HepG2 (cell line): ENCODE results near the gene COBL. TPM values are rescaled to one million over a fixed set of nuclear protein-coding genes. Genes with fewer than 3 reads are reported as not detected.

Source experiments
- CREM ChIP-seq, 2 experiments: sonication (generic) in 1 of 2; formaldehyde crosslinking in 1 of 2; IDR thresholded peaks; 2 replicates each; pipeline versions ENCODE4 v1.4.0 to v1.6.1; 2016 to 2020; ENCODE audit warnings: antibody characterized with exemption in 1 of 2, mild to moderate bottlenecking in 1 of 2, missing genetic modification reagents in 1 of 2
- ELF1 ChIP-seq: sonication (generic); formaldehyde crosslinking; IDR thresholded peaks from 2 replicates; pipeline ENCODE4 v1.4.0; 2020; ENCODE audit warnings: missing genetic modification reagents
- EP300 ChIP-seq, 3 experiments: sonication (generic) in 1 of 3; formaldehyde crosslinking in 1 of 3; IDR thresholded peaks; 2 replicates each; pipeline versions ENCODE4 v1.5.1 to v1.6.1; 2011 to 2020; ENCODE audit warnings: low read depth in 2 of 3, low read length in 2 of 3, borderline replicate concordance in 1 of 3, improper control_type of control experiment in 1 of 3, mild to moderate bottlenecking in 1 of 3, missing genetic modification reagents in 1 of 3, moderate library complexity in 1 of 3
- GABPB1 ChIP-seq: IDR thresholded peaks from 2 replicates; pipeline ENCODE4 v1.6.1; 2016; ENCODE audit warnings: mild to moderate bottlenecking, missing genetic modification reagents, moderate library complexity, missing compliant biosample characterization
- ONECUT2 ChIP-seq: sonication (generic); formaldehyde crosslinking; IDR thresholded peaks from 2 replicates; pipeline ENCODE4 v1.4.0; 2020; ENCODE audit warnings: missing genetic modification reagents
- POGZ ChIP-seq: sonication (generic); formaldehyde crosslinking; IDR thresholded peaks from 2 replicates; pipeline ENCODE4 v1.4.0; 2020; ENCODE audit warnings: mild to moderate bottlenecking, missing genetic modification reagents
- RFXAP ChIP-seq: sonication (generic); formaldehyde crosslinking; IDR thresholded peaks from 2 replicates; pipeline ENCODE4 v1.4.0; 2020; ENCODE audit warnings: missing genetic modification reagents, borderline replicate concordance
- RNF2 ChIP-seq: fragments of 450-650 bp; conservative IDR thresholded peaks from 2 replicates; pipeline ENCODE4 v1.6.1; 2016; ENCODE audit warnings: low read depth
- SPEN ChIP-seq: sonication (generic); formaldehyde crosslinking; IDR thresholded peaks from 2 replicates; pipeline ENCODE4 v1.5.1; 2020; ENCODE audit warnings: low read depth, mild to moderate bottlenecking, missing genetic modification reagents
- TBL1XR1 ChIP-seq: fragments of 150-350 bp; IDR thresholded peaks from 2 replicates; pipeline ENCODE4 v1.6.1; 2014; ENCODE audit warnings: borderline replicate concordance, low read length; ENCODE audit not compliant: partially characterized antibody
- TGIF2 ChIP-seq: IDR thresholded peaks from 2 replicates; pipeline ENCODE4 v1.6.1; 2016; ENCODE audit warnings: control low read depth, missing compliant biosample characterization
- WIZ ChIP-seq: sonication (generic); formaldehyde crosslinking; IDR thresholded peaks from 2 replicates; pipeline ENCODE4 v1.5.1; 2020; ENCODE audit warnings: mild to moderate bottlenecking, missing genetic modification reagents
- ZBTB20 ChIP-seq: sonication (generic); formaldehyde crosslinking; IDR thresholded peaks from 2 replicates; pipeline ENCODE4 v1.8.1; 2023; ENCODE audit warnings: missing genetic modification reagents, low read depth, mild to moderate bottlenecking, borderline replicate concordance
- ZMYM4 ChIP-seq: sonication (generic); formaldehyde crosslinking; IDR thresholded peaks from 2 replicates; pipeline ENCODE4 v1.8.1; 2023; ENCODE audit warnings: mild to moderate bottlenecking, missing genetic modification reagents
- ZNF263 ChIP-seq: sonication (generic); formaldehyde crosslinking; IDR thresholded peaks from 2 replicates; pipeline ENCODE4 v1.4.0; 2020; ENCODE audit warnings: missing genetic modification reagents
- ZNF607 ChIP-seq: sonication (generic); formaldehyde crosslinking; IDR thresholded peaks from 2 replicates; pipeline ENCODE4 v1.5.1; 2020; ENCODE audit warnings: missing genetic modification reagents, mild to moderate bottlenecking, borderline replicate concordance
- polyA plus RNA-seq, 8 experiments: library from polyadenylated mRNA; depleted of rRNA in 3 of 8; stranded (reverse) in 7 of 8; unstranded in 1 of 8; fragments of >200 nt; fragmentation: Illumina TruSeq in 4 of 8; extraction: Trizol in 4 of 8; gene quantifications; 2 replicates each; pipeline versions ENCODE4 v1.2.1 to v1.2.3, GENCODE V29; 2011 to 2016; ENCODE audit warnings: low read depth in 4 of 8, missing spikeins in 1 of 8, mixed read lengths in 1 of 8; ENCODE audit not compliant: insufficient read depth in 1 of 8
- total RNA-seq, 5 experiments: library from RNA; depleted of rRNA; stranded (reverse); fragments of >200 nt; fragmentation: Illumina TruSeq; extraction: Trizol; gene quantifications; 2 replicates each; pipeline ENCODE4 v1.2.3, GENCODE V29; 2016; ENCODE audit warnings: low read depth in 1 of 5
- TF ChIP-seq, protein P1 (sequence below): sonication (generic); formaldehyde crosslinking; IDR thresholded peaks from 2 replicates; pipeline ENCODE4 v1.4.0; 2020; ENCODE audit warnings: mild to moderate bottlenecking, missing genetic modification reagents, borderline replicate concordance
- TF ChIP-seq, protein P2 (sequence below): sonication (generic); formaldehyde crosslinking; IDR thresholded peaks from 2 replicates; pipeline ENCODE4 v1.9.0; 2021; ENCODE audit warnings: missing genetic modification reagents, borderline replicate concordance
- TF ChIP-seq, protein P3 (sequence below): sonication (generic); formaldehyde crosslinking; IDR thresholded peaks from 2 replicates; pipeline ENCODE4 v1.4.0; 2020; ENCODE audit warnings: missing genetic modification reagents

The COBL gene
- total and polyA plus RNA-seq, 2 of the 13 experiments (the other 11 are each of a cell fraction or from before 2014, with no cell fraction given): 3.8 to 4.9 TPM

DNA sequence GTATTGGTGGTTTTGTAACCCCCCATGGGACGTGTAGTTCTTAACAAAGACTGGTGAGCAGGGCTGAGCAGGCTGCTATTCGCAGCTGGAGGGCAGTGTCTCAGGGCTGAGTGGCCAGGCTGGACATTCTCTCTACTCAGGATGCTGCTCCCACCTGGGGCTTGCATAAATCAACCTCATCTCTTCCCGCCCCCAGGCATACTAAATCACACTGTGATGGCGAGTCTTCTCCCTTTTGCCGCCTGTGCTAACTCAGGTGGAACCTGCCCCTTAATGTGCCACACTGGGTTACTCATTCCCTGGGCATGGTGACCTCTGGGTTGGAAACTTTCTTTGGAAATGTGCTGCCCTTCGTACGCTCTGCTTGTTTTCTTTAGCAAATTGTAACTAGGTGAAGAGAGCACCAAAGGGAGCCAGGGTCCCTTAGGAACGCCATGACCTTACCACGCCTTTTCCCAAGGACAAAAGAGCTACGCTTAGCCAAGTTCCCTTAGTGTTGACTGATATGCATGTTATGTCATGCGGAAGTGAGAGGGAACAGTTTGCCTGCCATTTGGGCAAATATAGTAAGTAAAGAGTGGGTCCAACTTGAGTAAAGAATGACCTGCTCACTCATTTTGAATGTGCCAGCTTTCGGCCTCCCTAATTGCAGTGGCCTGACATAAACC lies 40.4 kb upstream of the COBL start (continued):
- TF ChIP-seq, protein P1, sequence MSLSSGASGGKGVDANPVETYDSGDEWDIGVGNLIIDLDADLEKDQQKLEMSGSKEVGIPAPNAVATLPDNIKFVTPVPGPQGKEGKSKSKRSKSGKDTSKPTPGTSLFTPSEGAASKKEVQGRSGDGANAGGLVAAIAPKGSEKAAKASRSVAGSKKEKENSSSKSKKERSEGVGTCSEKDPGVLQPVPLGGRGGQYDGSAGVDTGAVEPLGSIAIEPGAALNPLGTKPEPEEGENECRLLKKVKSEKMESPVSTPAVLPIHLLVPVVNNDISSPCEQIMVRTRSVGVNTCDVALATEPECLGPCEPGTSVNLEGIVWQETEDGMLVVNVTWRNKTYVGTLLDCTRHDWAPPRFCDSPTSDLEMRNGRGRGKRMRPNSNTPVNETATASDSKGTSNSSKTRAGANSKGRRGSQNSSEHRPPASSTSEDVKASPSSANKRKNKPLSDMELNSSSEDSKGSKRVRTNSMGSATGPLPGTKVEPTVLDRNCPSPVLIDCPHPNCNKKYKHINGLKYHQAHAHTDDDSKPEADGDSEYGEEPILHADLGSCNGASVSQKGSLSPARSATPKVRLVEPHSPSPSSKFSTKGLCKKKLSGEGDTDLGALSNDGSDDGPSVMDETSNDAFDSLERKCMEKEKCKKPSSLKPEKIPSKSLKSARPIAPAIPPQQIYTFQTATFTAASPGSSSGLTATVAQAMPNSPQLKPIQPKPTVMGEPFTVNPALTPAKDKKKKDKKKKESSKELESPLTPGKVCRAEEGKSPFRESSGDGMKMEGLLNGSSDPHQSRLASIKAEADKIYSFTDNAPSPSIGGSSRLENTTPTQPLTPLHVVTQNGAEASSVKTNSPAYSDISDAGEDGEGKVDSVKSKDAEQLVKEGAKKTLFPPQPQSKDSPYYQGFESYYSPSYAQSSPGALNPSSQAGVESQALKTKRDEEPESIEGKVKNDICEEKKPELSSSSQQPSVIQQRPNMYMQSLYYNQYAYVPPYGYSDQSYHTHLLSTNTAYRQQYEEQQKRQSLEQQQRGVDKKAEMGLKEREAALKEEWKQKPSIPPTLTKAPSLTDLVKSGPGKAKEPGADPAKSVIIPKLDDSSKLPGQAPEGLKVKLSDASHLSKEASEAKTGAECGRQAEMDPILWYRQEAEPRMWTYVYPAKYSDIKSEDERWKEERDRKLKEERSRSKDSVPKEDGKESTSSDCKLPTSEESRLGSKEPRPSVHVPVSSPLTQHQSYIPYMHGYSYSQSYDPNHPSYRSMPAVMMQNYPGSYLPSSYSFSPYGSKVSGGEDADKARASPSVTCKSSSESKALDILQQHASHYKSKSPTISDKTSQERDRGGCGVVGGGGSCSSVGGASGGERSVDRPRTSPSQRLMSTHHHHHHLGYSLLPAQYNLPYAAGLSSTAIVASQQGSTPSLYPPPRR: peak; percentile 47; the same call in 1 of the 2 replicates
- TF ChIP-seq RFXAP (no peak), POGZ (CRISPR knock-in tag) (0 out of 2 replicates have a peak, but pooled peaks have one; percentile 32), SPEN (no peak), ZNF607 (no peak), WIZ (CRISPR knock-in tag) (0 out of 2 replicates have a peak, but pooled peaks have one; percentile 39), ZBTB20 (CRISPR knock-in tag) (peak; percentile 62; the same call in 1 of the 2 replicates), ELF1 (CRISPR knock-in tag) (peak; percentile 89), GABPB1 (CRISPR knock-in tag) (peak; percentile 15; the same call in 1 of the 2 replicates), CREM (IDR thresholded peaks at IDR 0.05) (no peak), CREM (CRISPR knock-in tag; IDR thresholded peaks at IDR 0.05) (no peak), ZMYM4 (CRISPR knock-in tag) (peak; percentile 72), ONECUT2 (CRISPR knock-in tag) (no peak), EP300 (IDR thresholded peaks at IDR 0.05; ENCODE audit: low read depth in 2 of 2, low read length in 2 of 2) (peak in 1 of 2 experiments; percentile 33; a peak in 1 of 4 replicates), EP300 (CRISPR knock-in tag; IDR thresholded peaks at IDR 0.05; ENCODE audit: borderline replicate concordance) (no peak), ZNF263 (CRISPR knock-in tag) (peak; percentile 27; the same call in 1 of the 2 replicates), TBL1XR1 (peak; percentile 36), TGIF2 (CRISPR knock-in tag) (no peak), RNF2 (0 out of 2 replicates have a peak, but pooled peaks have one; percentile 18)
- TF ChIP-seq, protein P2, sequence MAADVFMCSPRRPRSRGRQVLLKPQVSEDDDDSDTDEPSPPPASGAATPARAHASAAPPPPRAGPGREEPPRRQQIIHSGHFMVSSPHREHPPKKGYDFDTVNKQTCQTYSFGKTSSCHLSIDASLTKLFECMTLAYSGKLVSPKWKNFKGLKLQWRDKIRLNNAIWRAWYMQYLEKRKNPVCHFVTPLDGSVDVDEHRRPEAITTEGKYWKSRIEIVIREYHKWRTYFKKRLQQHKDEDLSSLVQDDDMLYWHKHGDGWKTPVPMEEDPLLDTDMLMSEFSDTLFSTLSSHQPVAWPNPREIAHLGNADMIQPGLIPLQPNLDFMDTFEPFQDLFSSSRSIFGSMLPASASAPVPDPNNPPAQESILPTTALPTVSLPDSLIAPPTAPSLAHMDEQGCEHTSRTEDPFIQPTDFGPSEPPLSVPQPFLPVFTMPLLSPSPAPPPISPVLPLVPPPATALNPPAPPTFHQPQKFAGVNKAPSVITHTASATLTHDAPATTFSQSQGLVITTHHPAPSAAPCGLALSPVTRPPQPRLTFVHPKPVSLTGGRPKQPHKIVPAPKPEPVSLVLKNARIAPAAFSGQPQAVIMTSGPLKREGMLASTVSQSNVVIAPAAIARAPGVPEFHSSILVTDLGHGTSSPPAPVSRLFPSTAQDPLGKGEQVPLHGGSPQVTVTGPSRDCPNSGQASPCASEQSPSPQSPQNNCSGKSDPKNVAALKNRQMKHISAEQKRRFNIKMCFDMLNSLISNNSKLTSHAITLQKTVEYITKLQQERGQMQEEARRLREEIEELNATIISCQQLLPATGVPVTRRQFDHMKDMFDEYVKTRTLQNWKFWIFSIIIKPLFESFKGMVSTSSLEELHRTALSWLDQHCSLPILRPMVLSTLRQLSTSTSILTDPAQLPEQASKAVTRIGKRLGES (CRISPR knock-in tag): no peak
- TF ChIP-seq, protein P3, sequence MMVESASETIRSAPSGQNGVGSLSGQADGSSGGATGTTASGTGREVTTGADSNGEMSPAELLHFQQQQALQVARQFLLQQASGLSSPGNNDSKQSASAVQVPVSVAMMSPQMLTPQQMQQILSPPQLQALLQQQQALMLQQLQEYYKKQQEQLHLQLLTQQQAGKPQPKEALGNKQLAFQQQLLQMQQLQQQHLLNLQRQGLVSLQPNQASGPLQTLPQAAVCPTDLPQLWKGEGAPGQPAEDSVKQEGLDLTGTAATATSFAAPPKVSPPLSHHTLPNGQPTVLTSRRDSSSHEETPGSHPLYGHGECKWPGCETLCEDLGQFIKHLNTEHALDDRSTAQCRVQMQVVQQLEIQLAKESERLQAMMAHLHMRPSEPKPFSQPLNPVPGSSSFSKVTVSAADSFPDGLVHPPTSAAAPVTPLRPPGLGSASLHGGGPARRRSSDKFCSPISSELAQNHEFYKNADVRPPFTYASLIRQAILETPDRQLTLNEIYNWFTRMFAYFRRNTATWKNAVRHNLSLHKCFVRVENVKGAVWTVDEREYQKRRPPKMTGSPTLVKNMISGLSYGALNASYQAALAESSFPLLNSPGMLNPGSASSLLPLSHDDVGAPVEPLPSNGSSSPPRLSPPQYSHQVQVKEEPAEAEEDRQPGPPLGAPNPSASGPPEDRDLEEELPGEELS (CRISPR knock-in tag): peak; percentile 23; the same call in 1 of the 2 replicates
